ENCODE measurements around the gene ABCA1.
A peak's percentile ranks its signal among the peaks of the same experiment; 100 is the strongest.

Gene ABCA1

GRCh38 chr9:104885818-104886709 is 41.9 kb downstream of the ABCA1 start:
- TF ChIP-seq CTCF (conservative IDR thresholded peaks at IDR 0.05; ENCODE audit: low read length), result no peak
- no peak overlapping the region for H3K4me3 ChIP-seq (ENCODE audit: low read length)
- DNase-seq (ENCODE audit: low read depth), result no peak

- no peak overlapping the region for H3K4me3 ChIP-seq (ENCODE audit: low read length)
- no peak for DNase-seq (ENCODE audit: low read depth)
- TF ChIP-seq CTCF (conservative IDR thresholded peaks at IDR 0.05; ENCODE audit: low read length), result no peak
These were observed 44.8 kb downstream of the ABCA1 start for GRCh38 chr9:104883169-104883568.

- no peak overlapping the region for H3K4me3 ChIP-seq (ENCODE audit: low read length)
- no peak for DNase-seq (ENCODE audit: low read depth)
- TF ChIP-seq CTCF (conservative IDR thresholded peaks at IDR 0.05; ENCODE audit: low read length), result no peak
These were observed 45.4 kb downstream of the ABCA1 start for GRCh38 chr9:104882566-104882965.

- no peak for DNase-seq (ENCODE audit: low read depth)
- H3K4me3 ChIP-seq (ENCODE audit: low read length), result no peak overlapping the region
- TF ChIP-seq CTCF (conservative IDR thresholded peaks at IDR 0.05; ENCODE audit: low read length), result no peak
These were observed 45.9 kb downstream of the ABCA1 start for GRCh38 chr9:104882086-104882485.

- DNase-seq (ENCODE audit: low read depth), result peak; percentile 88
- no peak for TF ChIP-seq CTCF (conservative IDR thresholded peaks at IDR 0.05; ENCODE audit: low read length)
- H3K4me3 ChIP-seq (ENCODE audit: low read length), result no peak overlapping the region
These were observed 48.2 kb downstream of the ABCA1 start for GRCh38 chr9:104879555-104880309.

GRCh38 chr9:104876587-104876986 is 51.4 kb downstream of the ABCA1 start:
- TF ChIP-seq CTCF (conservative IDR thresholded peaks at IDR 0.05; ENCODE audit: low read length), result no peak
- H3K4me3 ChIP-seq (ENCODE audit: low read length), result no peak overlapping the region
- no peak for DNase-seq (ENCODE audit: low read depth)

Data from AG10803 (cell line).